HG02870 (cell line): ENCODE data around the gene SLC16A1.
"Not testable (repeated sequence)": the region's sequence is repeated elsewhere in the genome, so short reads cannot be mapped to it uniquely, and the experiment has no call there.

ENCODE experiments used
- ATAC-seq: cut with Tn5 transposase; IDR thresholded peaks from one replicate; pipeline ENCODE4 v1.9.1; 2021; ENCODE audit warnings: mild to moderate bottlenecking, moderate library complexity; ENCODE audit not compliant: unreplicated experiment

Gene SLC16A1

GRCh38 chr1:112973788-112974187 lies 17.8 kb upstream of the SLC16A1 start:
- ATAC-seq, result no peak

GRCh38 chr1:112971006-112971405 lies 15.0 kb upstream of the SLC16A1 start:
- ATAC-seq, result no peak

- no peak for ATAC-seq
Measured at GRCh38 chr1:112964347-112964746, 8.4 kb upstream of the SLC16A1 start.

- ATAC-seq, result no peak
Measured at GRCh38 chr1:112961072-112961471, 5.1 kb upstream of the SLC16A1 start.

- ATAC-seq, result no peak
Measured at GRCh38 chr1:112960384-112960783, 4.4 kb upstream of the SLC16A1 start.

- ATAC-seq, result not testable (repeated sequence)
Measured at GRCh38 chr1:112958236-112958635, 2.2 kb upstream of the SLC16A1 start.

GRCh38 chr1:112957133-112957812 lies 1.3 kb upstream of the SLC16A1 start:
- peak; percentile 52 for ATAC-seq

- peak; percentile 3 for ATAC-seq
Measured at GRCh38 chr1:112956544-112957132, 642 bp upstream of the SLC16A1 start.

- ATAC-seq, result peak; percentile 12
Measured at GRCh38 chr1:112954945-112955772, 837 bp downstream of the SLC16A1 start.

- ATAC-seq, result no peak
Measured at GRCh38 chr1:112954017-112954650, 1.9 kb downstream of the SLC16A1 start.

GRCh38 chr1:112950426-112950825 lies 5.6 kb downstream of the SLC16A1 start:
- no peak for ATAC-seq

- ATAC-seq, result no peak
Measured at GRCh38 chr1:112946683-112947082, 9.3 kb downstream of the SLC16A1 start.

- ATAC-seq, result no peak
Measured at GRCh38 chr1:112939810-112940209, 16.2 kb downstream of the SLC16A1 start.

- ATAC-seq, result no peak
Measured at GRCh38 chr1:112938210-112938609, 17.8 kb downstream of the SLC16A1 start.

GRCh38 chr1:112937495-112937894 lies 18.5 kb downstream of the SLC16A1 start:
- ATAC-seq, result no peak

- ATAC-seq, result no peak
Measured at GRCh38 chr1:112937070-112937469, 18.9 kb downstream of the SLC16A1 start.

- no peak for ATAC-seq
Measured at GRCh38 chr1:112935461-112936111, 20.4 kb downstream of the SLC16A1 start.

- no peak for ATAC-seq
Measured at GRCh38 chr1:112934577-112934976, 21.4 kb downstream of the SLC16A1 start.

GRCh38 chr1:112933820-112934571 lies 22.0 kb downstream of the SLC16A1 start:
- no peak for ATAC-seq

GRCh38 chr1:112929979-112930378 lies 26.0 kb downstream of the SLC16A1 start:
- ATAC-seq, result no peak
